HG02973 (cell line): Measurements from ENCODE around the gene CUEDC1.

ENCODE experiments used
- ATAC-seq: cut with Tn5 transposase; IDR thresholded peaks from one replicate; pipeline ENCODE4 v1.9.1; 2021; ENCODE audit warnings: moderate library complexity; ENCODE audit not compliant: unreplicated experiment

The CUEDC1 gene

DNA sequence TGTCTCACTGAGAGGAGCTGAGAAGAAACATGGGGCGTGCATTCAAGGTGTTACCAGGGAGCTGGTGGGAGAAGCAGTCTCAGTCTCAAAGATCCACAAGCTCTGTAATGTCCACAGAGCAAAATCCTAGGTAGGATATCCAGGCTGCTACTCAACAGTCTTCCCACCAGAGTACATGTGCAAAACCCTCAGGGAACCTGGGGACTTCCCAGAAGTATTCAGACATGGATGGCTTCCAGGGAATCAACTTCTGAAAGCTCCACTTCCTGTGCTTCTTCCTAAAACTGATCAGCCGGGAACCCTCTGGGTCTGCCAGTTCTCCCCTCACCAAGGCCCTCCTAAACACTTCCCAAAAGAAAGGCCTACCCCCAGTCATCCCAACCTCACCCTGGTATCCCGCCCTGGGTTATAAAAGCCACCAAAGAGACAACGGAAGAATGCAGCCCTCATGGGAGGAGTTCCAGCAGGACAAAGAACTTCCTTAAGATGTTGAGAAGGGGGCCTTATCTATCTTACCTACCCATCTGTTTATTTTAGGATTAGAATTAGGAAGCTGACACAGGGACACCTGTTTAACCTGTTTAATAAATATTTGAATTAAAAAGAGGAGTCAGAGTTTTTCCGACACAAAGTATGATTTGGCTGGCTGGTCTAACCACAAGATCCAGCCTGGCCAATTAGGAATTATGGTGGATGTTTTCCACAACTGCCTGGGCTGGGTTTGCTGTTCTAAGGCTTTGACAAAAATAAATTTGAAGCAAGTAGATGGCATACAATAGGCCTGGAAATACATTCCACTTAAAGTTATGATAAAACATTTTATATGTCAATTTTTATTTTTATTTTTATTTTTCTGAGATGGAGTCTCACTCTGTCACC lies 37.0 kb downstream of the CUEDC1 start:
- no peak for ATAC-seq

DNA sequence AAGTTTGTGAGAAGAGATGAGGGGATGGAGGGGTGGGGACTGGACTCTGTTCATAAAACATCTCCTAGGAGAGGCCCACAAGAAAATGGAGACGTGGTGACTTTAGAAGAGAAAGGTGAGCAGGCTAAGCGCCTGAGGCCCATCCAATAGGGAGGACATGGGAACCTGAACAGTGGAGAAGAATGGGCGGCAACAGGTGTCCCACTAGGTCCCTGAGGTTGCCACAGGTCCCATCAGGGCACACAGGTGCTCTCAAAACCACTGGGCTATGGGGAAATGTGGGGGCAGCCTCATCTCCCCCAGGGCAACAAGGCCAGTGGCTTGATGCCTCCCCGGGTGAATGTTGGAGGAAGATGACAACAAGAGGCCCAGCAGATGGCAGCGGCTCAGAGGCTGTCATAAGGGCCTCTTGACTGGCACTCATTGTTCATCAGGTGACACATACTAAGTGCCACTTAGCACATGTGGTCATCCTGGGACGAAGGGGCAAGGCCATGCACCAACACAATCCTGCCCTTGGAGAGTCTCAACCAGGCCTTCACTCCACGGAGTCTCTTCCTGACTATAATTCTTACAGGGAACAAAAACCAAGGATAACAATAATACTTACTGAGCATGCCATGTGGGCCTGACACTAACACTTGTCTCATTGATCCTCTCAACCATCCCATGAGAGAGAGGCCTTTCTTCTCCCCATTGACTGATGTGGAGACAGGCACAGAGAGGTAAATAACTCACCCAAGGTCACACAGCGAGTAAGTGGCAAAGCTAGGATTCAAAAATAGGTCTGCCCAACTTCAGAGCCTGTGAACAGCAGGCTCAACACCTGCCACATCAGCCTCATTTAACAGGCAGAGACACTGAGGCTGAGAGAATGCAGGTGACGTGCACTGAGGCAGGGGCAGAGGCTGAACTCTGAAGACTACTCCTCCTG lies 38.0 kb downstream of the CUEDC1 start:
- ATAC-seq: no peak

DNA sequence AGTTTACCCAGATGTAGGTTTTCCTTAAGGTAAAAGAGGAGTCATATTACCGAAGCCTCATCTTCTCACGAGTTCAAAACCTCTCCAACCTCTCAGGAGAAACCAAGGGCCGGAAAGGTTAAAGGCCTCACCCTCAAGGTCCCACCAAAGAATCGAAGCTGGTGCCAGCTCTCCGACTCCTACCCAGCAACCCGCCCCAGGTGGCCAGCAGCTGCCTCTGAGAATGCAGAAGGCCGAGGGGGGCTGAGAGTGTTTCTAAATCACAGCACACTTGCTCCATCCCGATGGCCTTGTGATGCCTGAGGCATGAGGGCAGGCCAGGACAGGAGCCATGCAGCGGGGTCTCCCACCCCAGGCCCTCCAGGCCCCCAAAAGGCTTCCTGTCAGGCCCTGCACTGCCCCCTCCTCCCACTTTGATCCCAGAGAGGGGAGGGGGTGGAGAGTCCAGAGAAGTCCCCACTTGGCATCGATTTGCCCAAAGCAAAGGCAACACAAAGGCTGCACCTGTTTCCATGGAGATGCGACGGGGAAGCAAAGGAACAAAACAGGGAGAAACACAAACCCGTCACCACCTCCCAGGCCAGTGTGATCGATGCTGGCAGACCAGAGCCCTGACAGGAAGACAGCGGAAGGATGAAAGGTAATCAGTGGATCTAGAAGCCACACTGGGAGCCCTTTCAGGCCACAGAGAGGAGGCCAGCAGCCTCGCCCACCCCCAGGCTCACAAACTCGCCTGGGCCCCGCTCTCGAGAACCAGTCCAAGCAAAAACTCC lies 39.0 kb downstream of the CUEDC1 start:
- ATAC-seq: no peak

GRCh38 chr17:57915544-57915943 lies 39.7 kb downstream of the CUEDC1 start:
- ATAC-seq: no peak

GRCh38 chr17:57914273-57915142 lies 40.7 kb downstream of the CUEDC1 start:
- ATAC-seq: no peak

GRCh38 chr17:57913575-57914272 lies 41.5 kb downstream of the CUEDC1 start:
- ATAC-seq: no peak

DNA sequence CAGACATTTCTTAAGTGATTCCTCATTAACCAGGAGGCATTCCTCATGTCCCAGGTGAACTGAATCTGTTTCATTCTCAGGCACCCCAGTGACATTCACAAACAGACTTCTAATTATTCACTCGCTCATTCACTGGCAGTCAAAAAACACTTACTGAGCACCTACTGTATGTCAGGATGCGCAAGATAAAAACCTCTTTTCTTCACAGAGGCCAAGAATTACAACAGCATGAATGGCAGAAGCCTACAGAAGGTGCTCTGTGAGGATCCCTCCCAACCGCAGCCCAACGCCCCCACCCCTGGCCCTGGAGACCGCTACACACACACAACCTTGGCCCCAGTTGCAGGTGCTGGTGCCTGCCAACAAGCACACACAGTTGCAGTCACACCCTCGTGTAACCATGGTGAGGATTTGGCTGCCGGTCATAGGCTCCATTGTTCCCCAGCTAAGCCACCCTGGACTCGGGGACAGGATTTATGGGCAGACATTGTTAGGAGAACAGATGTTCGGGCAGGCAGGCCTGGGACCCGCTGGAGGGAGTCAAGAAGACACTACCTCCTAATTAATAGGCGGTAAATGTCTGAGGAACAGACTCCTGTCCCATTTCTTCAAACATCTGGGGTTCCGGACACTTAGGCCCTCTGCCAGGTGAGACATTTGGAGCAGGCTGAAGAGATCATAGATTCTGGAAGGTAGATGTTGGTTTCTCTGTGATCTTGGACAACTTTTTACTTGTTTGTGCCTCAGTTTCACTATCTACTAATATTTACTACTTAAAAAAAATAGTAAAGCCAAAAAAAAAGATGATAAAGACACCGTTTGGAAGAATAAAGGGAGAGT lies 43.2 kb downstream of the CUEDC1 start:
- no peak for ATAC-seq

- no peak for ATAC-seq
Measured at GRCh38 chr17:57910462-57911420, 44.5 kb downstream of the CUEDC1 start.

- ATAC-seq: no peak
Measured at GRCh38 chr17:57909551-57909950, 45.7 kb downstream of the CUEDC1 start.

GRCh38 chr17:57908278-57908677 lies 46.9 kb downstream of the CUEDC1 start:
- no peak for ATAC-seq

DNA sequence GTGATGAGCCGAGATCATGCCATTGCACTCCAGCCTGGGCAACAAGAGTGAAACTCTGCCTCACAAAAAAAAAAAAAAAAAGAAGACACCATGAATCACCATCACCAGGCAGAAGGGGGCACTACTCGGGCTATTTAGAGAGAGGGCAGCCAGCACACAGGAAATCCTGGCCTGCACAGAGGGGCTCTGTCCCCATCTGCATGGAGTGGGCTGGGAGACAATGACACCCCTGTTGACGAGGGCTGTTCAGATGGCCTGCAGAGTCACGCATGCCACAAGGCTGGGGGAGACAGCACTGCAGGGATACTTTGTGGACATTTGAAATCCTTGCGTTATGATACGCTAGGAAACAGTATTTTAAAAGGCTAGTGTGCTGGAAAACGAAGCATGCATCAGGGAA lies 48.3 kb downstream of the CUEDC1 start:
- no peak for ATAC-seq

- no peak for ATAC-seq
Measured at GRCh38 chr17:57905875-57906455, 49.2 kb downstream of the CUEDC1 start.

- ATAC-seq: no peak
Measured at GRCh38 chr17:57903961-57904360, 51.3 kb downstream of the CUEDC1 start.

DNA sequence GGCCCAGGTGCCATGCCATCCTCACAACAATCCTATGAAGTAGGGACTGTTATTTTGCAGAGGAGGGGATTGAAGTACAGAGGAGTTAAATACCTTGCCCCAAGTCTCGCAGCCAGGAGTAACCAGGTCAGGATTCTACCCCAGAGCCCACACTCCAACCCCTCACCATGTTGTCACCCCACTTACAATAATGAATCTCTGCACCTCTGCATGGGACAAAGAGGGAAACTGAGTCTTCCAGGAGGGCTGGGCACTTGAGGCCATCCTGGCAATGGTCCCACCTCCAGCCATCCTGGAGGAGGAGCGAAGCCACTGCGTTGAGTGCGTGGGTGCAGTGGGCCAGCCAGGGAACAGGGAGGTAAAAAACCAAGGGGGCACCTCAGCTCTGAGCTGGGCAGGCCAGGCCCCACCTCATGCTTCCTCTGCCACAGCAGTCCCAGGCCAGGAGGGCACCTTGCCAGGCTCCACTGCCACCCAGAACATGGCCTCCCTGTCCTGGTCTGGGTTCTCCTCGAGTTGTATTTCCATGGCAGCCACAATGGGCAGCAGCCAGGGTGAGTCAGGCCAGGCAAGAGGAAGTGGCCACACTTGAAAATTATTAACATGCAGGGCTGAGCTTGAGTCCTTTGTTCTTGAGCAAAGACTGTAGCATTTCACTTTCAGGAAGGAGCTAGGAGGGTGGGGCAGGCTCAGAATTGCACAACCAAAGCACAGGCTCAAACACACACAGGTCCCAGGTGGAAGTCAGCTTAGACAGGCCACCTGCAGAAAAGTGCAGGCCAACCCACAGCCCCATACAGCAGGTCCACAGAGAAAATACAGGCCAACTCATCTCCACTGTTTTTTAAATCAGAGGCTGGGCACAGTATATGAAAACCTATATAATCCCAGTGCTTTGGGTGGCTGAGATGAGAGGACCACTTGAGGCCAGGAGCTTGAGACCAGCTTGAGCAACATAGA lies 52.1 kb downstream of the CUEDC1 start:
- peak; percentile 40 for ATAC-seq

GRCh38 chr17:57902117-57902799 lies 53.0 kb downstream of the CUEDC1 start:
- ATAC-seq: peak; percentile 67
